Panc1 (cell line): ENCODE results near the gene AGT. TPM values are rescaled to one million over a fixed set of nuclear protein-coding genes. Genes with fewer than 3 reads are reported as not detected.

Experiments
- ATAC-seq: fragments of 200-7000 bp; cut with Tn5 transposase; 2 replicates; pipeline ENCODE4 v1.9.1; 2020; ENCODE audit warnings: mild to moderate bottlenecking, moderate library complexity
- BruUV-seq: library from RNA; stranded (reverse); fragments of 400-500 nt; replicated peaks from 2 replicates; lab custom pipeline; 2021; lab: Mats Ljungman, UMichigan
- CTCF ChIA-PET: fragments of 300-600 bp; sonication (Branson Sonifier 250); formaldehyde crosslinking; loops from one replicate; lab custom pipeline; 2022; ENCODE audit warnings: antibody characterized with exemption; lab: Charles Lee
- POLR2A ChIA-PET: fragments of 300-600 bp; sonication (Branson Sonifier 250); formaldehyde crosslinking; loops from one replicate; lab custom pipeline; 2022; ENCODE audit warnings: antibody characterized with exemption; lab: Charles Lee
- DNase-seq: peaks from one replicate; pipeline ENCODE4 v3.0.0-alpha.2; 2010; ENCODE audit warnings: low read depth, low spot score
- H3K27ac ChIP-seq: 2 replicates; pipeline ENCODE4 v1.5.1; 2011; ENCODE audit warnings: mild to moderate bottlenecking, low read length, inconsistent platforms
- H3K27me3 ChIP-seq: fragments of 200-500 bp; sonication (Bioruptor generic); 2 replicates; pipeline ENCODE4 v1.6.0; 2014; ENCODE audit warnings: low read length, inconsistent platforms; ENCODE audit not compliant: control insufficient read depth, insufficient read depth
- H3K36me3 ChIP-seq: fragments of 200-500 bp; sonication (Bioruptor generic); 2 replicates; pipeline ENCODE4 v1.5.1; 2014; ENCODE audit warnings: inconsistent platforms, mild to moderate bottlenecking, low read length, moderate library complexity; ENCODE audit not compliant: control insufficient read depth, insufficient read depth
- H3K4me1 ChIP-seq: 2 replicates; pipeline ENCODE4 v1.5.1; 2011; ENCODE audit warnings: inconsistent platforms, mild to moderate bottlenecking, low read length, moderate library complexity; ENCODE audit not compliant: control insufficient read depth, insufficient read depth
- H3K4me3 ChIP-seq, 2 experiments: 2 replicates each; pipeline ENCODE4 v1.5.1; 2011 to 2012; ENCODE audit warnings: low read depth in 2 of 2, low read length in 2 of 2, mild to moderate bottlenecking in 2 of 2, inconsistent platforms in 1 of 2, moderate library complexity in 1 of 2
- H3K9me3 ChIP-seq: fragments of 200-500 bp; sonication (Bioruptor generic); 2 replicates; pipeline ENCODE4 v1.5.1; 2014; ENCODE audit warnings: low read depth, mild to moderate bottlenecking, inconsistent platforms, low read length, moderate library complexity; ENCODE audit not compliant: control insufficient read depth, insufficient read depth
- POLR2AphosphoS5 ChIP-seq: IDR thresholded peaks from 2 replicates; pipeline ENCODE4 v1.6.1; 2012; ENCODE audit warnings: mild to moderate bottlenecking, low read depth, low read length, moderate library complexity
- SIN3A ChIP-seq: IDR thresholded peaks from 2 replicates; pipeline ENCODE4 v1.6.1; 2012; ENCODE audit warnings: low read depth, mild to moderate bottlenecking, low read length, moderate library complexity, borderline replicate concordance; ENCODE audit not compliant: insufficient read depth
- TCF7L2 ChIP-seq: IDR thresholded peaks from 2 replicates; pipeline ENCODE4 v1.6.1; 2011; ENCODE audit warnings: mild to moderate bottlenecking, low read depth, low read length, inconsistent platforms
- in situ Hi-C: cut with HindIII; loops from 2 replicates; pipeline ENCODE4 v1.10.0; 2016; ENCODE audit warnings: low sequenced_read_pairs, low pct_unique_long_range_greater_than_20kb
- intact Hi-C: fragments of 100-400 bp; cut with micrococcal nuclease; formaldehyde crosslinking; loops from one replicate; pipeline ENCODE4 v1.10.0; 2022; ENCODE audit not compliant: unreplicated experiment
- total RNA-seq: library from RNA; stranded (reverse); gene quantifications from one replicate; pipeline ENCODE4 v1.2.1, GENCODE V29; 2021; ENCODE audit not compliant: unreplicated experiment
- TF ChIP-seq, protein P1 (sequence below): fragments of 450-650 bp; IDR thresholded peaks from 2 replicates; pipeline ENCODE4 v1.5.1; 2017; ENCODE audit warnings: mild to moderate bottlenecking
- TF ChIP-seq, protein P2 (sequence below), 2 experiments: IDR thresholded peaks; 2 replicates each; pipeline ENCODE4 v1.6.1; 2011 to 2012; ENCODE audit warnings: low read depth in 2 of 2, control low read depth in 1 of 2, low read length in 1 of 2, mild to moderate bottlenecking in 1 of 2, moderate library complexity in 1 of 2; ENCODE audit not compliant: insufficient read depth in 1 of 2

Gene AGT
- total RNA-seq, 1 experiment from 2014 or later, result 0.87 TPM

DNA sequence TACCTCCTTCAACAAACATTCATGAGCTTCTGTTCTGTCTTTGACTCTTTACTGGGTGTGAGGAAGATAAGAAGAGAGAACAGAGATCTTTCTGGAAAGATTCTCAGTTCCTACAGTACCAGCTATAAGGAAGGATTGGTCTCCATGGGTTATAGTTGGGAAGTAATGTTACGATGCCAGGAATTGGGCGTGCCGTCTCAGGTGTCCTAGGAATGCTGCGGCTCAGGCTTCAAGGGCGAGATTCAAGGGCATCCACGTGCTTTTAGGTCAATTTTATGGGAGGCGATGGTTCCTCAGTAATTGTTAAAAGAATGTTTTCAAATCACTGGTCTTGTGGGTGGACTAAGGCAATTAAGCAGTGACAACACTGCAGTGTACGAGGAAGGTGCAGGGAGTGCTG is 44.4 kb downstream of the AGT start:
- POLR2A ChIA-PET, result no interaction called here
- intact Hi-C loops (no loop called here), in situ Hi-C loops (no loop called here)
- no TSS peak for BruUV-seq
- Histone ChIP-seq H3K27me3 (no peaks in the 10 kb centered on the region), H3K36me3 (peaks cover 11% of the 10 kb centered on the region), H3K27ac (no peak overlapping the region), H3K4me1 (no peaks in the 10 kb centered on the region), H3K9me3 (no peaks in the 10 kb centered on the region), H3K4me3 (no peak overlapping the region)
- CTCF ChIA-PET, result no interaction called here
- DNase-seq (no peak), ATAC-seq (no peak)
- TF ChIP-seq SIN3A (no peak), TCF7L2 (no peak), POLR2AphosphoS5 (no peak)
- TF ChIP-seq, protein P1, sequence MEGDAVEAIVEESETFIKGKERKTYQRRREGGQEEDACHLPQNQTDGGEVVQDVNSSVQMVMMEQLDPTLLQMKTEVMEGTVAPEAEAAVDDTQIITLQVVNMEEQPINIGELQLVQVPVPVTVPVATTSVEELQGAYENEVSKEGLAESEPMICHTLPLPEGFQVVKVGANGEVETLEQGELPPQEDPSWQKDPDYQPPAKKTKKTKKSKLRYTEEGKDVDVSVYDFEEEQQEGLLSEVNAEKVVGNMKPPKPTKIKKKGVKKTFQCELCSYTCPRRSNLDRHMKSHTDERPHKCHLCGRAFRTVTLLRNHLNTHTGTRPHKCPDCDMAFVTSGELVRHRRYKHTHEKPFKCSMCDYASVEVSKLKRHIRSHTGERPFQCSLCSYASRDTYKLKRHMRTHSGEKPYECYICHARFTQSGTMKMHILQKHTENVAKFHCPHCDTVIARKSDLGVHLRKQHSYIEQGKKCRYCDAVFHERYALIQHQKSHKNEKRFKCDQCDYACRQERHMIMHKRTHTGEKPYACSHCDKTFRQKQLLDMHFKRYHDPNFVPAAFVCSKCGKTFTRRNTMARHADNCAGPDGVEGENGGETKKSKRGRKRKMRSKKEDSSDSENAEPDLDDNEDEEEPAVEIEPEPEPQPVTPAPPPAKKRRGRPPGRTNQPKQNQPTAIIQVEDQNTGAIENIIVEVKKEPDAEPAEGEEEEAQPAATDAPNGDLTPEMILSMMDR, result no peak
- TF ChIP-seq, protein P2, sequence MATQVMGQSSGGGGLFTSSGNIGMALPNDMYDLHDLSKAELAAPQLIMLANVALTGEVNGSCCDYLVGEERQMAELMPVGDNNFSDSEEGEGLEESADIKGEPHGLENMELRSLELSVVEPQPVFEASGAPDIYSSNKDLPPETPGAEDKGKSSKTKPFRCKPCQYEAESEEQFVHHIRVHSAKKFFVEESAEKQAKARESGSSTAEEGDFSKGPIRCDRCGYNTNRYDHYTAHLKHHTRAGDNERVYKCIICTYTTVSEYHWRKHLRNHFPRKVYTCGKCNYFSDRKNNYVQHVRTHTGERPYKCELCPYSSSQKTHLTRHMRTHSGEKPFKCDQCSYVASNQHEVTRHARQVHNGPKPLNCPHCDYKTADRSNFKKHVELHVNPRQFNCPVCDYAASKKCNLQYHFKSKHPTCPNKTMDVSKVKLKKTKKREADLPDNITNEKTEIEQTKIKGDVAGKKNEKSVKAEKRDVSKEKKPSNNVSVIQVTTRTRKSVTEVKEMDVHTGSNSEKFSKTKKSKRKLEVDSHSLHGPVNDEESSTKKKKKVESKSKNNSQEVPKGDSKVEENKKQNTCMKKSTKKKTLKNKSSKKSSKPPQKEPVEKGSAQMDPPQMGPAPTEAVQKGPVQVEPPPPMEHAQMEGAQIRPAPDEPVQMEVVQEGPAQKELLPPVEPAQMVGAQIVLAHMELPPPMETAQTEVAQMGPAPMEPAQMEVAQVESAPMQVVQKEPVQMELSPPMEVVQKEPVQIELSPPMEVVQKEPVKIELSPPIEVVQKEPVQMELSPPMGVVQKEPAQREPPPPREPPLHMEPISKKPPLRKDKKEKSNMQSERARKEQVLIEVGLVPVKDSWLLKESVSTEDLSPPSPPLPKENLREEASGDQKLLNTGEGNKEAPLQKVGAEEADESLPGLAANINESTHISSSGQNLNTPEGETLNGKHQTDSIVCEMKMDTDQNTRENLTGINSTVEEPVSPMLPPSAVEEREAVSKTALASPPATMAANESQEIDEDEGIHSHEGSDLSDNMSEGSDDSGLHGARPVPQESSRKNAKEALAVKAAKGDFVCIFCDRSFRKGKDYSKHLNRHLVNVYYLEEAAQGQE (IDR thresholded peaks at IDR 0.05; ENCODE audit: insufficient read depth in 1 of 2, low read depth in 2 of 2, low read length in 1 of 2), result no peak

DNA sequence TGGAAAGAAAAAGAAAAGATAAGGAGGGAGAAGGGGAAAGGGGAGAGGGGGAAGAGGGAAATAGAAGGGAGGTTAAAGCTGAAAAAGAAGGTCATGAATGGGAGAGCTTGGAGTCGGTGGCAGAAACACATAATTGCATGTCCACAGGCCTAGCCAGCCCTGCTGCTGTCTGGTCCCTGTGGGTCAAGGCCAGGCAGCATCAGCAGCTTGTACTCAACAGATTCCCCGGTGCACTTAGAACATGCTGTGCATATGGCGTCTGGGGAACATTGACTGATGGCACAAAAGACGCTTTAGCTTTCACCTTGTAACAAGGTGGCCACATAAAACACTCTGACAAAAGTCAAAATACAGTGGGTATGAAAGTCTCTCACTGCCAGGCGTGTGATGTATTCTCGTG is 45.7 kb downstream of the AGT start:
- peaks cover 13% of the 10 kb centered on the region for H3K36me3 ChIP-seq
- DNase-seq (no peak), ATAC-seq (no peak)
- H3K4me1 ChIP-seq, result no peaks in the 10 kb centered on the region
- intact Hi-C loops (no loop called here), in situ Hi-C loops (no loop called here)
- CTCF ChIA-PET, result interaction anchor here (0.6 kb wide), 1 partner anchor 16 kb away, joined by 4 read pairs; no protein-coding TSS in a partner anchor
- H3K27ac ChIP-seq, result no peak overlapping the region
- no peaks in the 10 kb centered on the region for H3K9me3 ChIP-seq
- POLR2A ChIA-PET, result no interaction called here
- BruUV-seq, result no TSS peak
- no peaks in the 10 kb centered on the region for H3K27me3 ChIP-seq
- no peak overlapping the region for H3K4me3 ChIP-seq
- TF ChIP-seq, protein P1, result no peak
- TF ChIP-seq TCF7L2, result no peak
- TF ChIP-seq, protein P2 (IDR thresholded peaks at IDR 0.05; ENCODE audit: insufficient read depth in 1 of 2, low read depth in 2 of 2, low read length in 1 of 2), result no peak
- no peak for TF ChIP-seq SIN3A
- TF ChIP-seq POLR2AphosphoS5, result no peak
